Mononuclear cell (primary cell): ENCODE measurements around the gene CEP128. TPM values are rescaled to one million over a fixed set of nuclear protein-coding genes. Genes with fewer than 3 reads are reported as not detected.

ENCODE experiments used
- H3K27me3 ChIP-seq: 2 replicates; pipeline ENCODE4 v1.6.0; 2011; ENCODE audit warnings: low read length, control low read depth; ENCODE audit not compliant: insufficient read depth
- H3K4me1 ChIP-seq: 2 replicates; pipeline ENCODE4 v1.5.1; 2011; ENCODE audit warnings: mild to moderate bottlenecking, low read length, control low read depth; ENCODE audit not compliant: insufficient read depth
- H3K4me3 ChIP-seq: 2 replicates; pipeline ENCODE4 v1.5.1; 2011; ENCODE audit warnings: mild to moderate bottlenecking, low read length, moderate library complexity
- H3K9me3 ChIP-seq: 2 replicates; pipeline ENCODE4 v1.5.1; 2011; ENCODE audit warnings: low read depth, mild to moderate bottlenecking, control low read depth, low read length
- total RNA-seq: library from RNA; depleted of rRNA; stranded (reverse); fragments of >200 nt; gene quantifications from one replicate; pipeline ENCODE4 v1.2.3, GENCODE V29; 2012

The CEP128 gene
- total RNA-seq, 1 donor, result 11.0 TPM

DNA sequence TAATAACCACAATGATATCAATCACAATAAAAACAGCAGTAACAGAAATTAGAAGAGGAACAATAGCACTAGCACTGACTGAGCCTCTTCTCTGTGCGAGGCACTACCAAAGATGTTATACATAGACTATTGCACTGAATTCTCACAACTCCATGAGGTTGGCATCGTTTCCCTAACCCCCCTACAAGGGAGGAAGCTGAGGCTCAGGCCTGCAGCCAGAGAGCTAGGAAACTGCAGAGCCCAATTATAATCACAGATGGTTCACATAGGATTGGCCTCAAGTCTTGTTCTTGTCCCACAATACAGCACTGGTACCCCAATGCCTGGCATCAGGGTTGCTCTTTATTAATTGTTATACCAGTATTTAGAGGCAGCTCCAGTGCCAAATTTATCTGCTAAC is 278.0 kb downstream of the CEP128 start:
- Histone ChIP-seq H3K9me3 (no peaks in the 10 kb centered on the region), H3K4me1 (no peaks in the 10 kb centered on the region), H3K27me3 (no peaks in the 10 kb centered on the region), H3K4me3 (no peak overlapping the region)

DNA sequence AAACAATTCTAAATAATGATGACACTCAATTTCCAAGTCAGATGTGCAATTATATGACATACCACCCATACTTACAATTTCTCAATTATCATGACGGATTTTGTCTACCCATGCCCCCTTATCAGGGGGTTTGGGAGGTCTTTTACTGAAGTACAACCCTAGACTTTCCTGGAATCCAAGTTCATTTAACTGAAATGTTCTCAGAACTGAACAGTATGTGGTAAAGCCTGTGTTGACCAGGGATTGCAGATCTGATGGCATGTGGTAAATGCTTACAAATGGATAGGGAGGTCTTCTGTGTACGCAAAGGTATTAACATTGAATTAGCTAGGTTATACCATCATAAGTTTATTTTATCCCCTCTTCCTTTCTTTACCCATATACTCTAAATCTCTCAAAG is 281.8 kb downstream of the CEP128 start:
- H3K4me1 ChIP-seq, result no peaks in the 10 kb centered on the region
- no peaks in the 10 kb centered on the region for H3K27me3 ChIP-seq
- H3K9me3 ChIP-seq, result no peaks in the 10 kb centered on the region
- H3K4me3 ChIP-seq, result no peak overlapping the region

DNA sequence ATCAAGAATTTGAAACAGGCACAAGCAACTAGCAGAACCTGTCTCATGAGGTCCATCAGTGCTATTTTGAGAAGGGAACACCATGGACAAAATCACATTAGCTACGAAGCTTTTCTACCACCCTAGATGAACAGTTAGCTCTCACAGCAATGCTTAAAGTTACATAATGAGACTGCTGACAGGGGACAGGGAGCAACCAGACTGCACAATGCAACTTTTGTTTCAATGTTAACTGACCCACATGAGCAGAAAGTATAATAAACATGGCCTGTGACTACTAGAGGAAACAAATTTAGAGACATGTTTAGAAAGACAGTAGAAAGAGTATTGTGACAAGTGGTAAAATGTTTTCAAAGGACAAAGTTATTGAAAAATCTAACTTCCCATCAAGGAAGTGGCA is 282.8 kb downstream of the CEP128 start:
- Histone ChIP-seq H3K4me1 (no peaks in the 10 kb centered on the region), H3K4me3 (no peak overlapping the region), H3K9me3 (no peaks in the 10 kb centered on the region), H3K27me3 (no peaks in the 10 kb centered on the region)

DNA sequence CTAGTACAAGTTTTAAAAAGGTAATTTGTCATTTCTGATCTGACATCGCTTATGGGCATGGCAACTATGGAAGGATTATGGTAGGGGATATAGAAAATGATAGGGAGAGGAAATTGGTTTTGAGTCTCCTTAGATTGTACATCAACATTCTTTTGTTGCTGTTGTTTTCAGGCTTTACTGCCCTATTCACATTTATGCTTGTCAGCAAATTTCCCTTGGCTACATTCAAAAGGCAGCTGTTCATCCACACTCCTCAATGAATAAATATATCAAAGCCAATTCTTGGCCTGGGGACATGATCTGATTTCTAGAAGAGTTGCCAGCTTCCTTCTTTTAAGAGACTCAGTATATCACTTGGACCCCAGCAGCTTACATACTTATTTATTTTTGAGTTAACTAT is 283.4 kb downstream of the CEP128 start:
- Histone ChIP-seq H3K27me3 (no peaks in the 10 kb centered on the region), H3K9me3 (no peaks in the 10 kb centered on the region), H3K4me1 (no peaks in the 10 kb centered on the region), H3K4me3 (no peak overlapping the region)

DNA sequence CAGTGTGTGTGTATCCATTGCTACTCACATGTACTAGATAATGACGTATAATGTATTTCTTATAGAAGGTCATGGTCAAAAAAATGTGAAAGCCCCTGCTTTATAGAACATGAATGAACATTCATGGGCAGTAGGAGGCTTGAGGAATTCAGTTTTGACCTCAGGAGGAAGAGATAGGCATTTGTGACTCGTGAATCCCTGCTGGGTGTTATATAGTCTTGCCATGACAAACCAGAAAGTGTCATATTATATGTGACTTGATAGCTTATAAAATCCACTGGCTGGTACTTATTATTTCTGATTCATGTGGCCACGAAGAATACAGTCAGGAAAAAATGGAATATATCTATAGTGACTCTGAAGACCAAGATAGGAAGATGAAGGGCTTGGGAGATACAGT is 287.6 kb downstream of the CEP128 start:
- Histone ChIP-seq H3K9me3 (no peaks in the 10 kb centered on the region), H3K4me1 (no peaks in the 10 kb centered on the region), H3K4me3 (no peak overlapping the region), H3K27me3 (no peaks in the 10 kb centered on the region)

DNA sequence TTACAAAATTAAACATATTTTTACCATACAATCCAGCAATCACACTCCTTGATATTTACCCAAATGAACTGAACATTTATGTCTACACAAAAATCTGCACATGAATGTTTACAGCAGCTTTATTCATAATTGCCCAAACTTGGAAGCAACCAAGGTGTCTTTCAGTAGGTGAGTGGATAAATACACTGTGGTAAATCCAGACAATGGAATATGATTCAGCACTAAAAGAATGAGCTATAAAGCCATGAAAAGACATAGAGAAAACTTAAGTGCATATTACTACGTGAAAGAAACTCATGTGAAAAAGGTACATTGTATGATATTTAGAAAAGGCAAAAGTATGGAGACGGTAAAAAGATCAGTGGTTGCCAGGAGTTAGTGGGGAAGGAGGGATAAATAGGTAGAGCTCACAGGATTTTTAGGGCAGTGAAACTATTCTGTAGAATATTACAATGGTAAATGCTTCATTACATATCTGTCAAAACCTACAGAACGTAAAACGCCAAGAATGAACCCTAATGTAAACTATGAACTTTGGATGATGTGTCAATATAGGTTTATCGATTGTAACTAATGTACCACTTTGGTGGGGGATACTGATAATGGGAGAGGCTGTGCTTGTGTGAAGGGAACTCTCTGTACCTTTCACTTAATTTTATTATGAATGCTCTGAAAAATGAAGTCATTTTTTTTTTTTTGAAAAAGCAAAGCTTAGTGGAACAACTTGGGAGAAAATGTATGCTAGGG is 295.7 kb downstream of the CEP128 start:
- H3K4me3 ChIP-seq, result no peak overlapping the region
- no peaks in the 10 kb centered on the region for H3K27me3 ChIP-seq

DNA sequence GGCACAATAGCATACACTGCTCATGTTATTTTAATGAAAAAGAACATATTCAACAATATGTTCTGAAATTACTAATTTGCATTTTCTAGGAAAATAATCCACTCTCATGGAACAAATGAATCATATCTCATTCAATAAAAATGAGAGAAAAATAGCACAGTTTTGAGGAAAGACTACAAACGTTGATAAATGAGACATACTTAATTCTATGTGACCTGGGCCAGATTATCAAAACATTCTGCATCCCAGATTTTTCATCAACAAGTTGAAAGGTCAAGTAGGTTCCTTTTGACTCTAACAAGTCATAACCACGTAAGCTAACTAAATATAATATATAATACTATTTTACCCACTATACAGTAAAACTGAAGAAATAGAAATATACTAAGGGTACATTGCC is 296.7 kb downstream of the CEP128 start:
- Histone ChIP-seq H3K4me3 (no peak overlapping the region), H3K4me1 (no peaks in the 10 kb centered on the region), H3K27me3 (no peaks in the 10 kb centered on the region), H3K9me3 (no peaks in the 10 kb centered on the region)

More for the DNA sequence above, 295.7 kb downstream of the CEP128 start:
- Histone ChIP-seq H3K4me1 (no peaks in the 10 kb centered on the region), H3K9me3 (no peaks in the 10 kb centered on the region)

DNA sequence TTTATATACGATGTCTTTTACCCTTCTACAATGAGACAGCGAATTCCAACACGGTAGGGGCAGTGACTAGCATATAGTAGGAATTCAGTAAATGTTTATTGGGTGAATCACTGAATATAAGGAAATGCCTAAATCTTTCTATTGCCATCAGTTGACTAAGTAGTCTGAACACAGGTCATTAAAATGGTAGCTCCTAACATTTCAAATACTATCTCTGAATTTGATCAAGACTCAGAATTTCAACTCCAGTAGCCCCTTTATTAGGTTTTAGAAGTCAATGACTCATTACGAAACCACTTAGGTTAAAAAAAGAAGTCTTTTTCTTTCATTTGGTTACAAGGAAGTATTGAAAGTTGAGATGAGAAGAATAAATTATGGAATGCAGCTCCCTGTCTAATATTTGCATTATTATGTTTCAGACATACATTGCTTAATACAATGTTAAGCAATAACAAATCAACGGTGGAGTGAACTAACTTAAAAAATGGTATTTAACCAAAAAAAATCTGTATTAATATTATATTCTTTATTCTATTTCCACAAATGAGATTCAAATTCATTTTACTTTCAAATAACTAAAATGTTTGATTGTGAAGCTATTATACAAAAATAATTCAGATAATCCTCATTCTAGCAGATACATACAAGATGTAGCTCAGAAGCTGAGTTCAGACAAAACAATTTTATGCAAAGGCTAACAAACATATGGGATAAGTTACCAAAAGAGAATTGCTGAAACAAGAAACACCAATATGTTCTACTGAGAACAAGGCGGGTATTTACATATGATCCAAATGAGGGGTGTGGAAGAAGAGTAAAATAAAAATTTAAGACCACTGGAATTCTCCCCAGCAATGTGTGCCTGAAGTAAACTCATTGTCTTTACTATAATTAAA is 302.7 kb downstream of the CEP128 start:
- H3K27me3 ChIP-seq, result no peaks in the 10 kb centered on the region
- no peak overlapping the region for H3K4me3 ChIP-seq
- no peaks in the 10 kb centered on the region for H3K9me3 ChIP-seq
- no peaks in the 10 kb centered on the region for H3K4me1 ChIP-seq

DNA sequence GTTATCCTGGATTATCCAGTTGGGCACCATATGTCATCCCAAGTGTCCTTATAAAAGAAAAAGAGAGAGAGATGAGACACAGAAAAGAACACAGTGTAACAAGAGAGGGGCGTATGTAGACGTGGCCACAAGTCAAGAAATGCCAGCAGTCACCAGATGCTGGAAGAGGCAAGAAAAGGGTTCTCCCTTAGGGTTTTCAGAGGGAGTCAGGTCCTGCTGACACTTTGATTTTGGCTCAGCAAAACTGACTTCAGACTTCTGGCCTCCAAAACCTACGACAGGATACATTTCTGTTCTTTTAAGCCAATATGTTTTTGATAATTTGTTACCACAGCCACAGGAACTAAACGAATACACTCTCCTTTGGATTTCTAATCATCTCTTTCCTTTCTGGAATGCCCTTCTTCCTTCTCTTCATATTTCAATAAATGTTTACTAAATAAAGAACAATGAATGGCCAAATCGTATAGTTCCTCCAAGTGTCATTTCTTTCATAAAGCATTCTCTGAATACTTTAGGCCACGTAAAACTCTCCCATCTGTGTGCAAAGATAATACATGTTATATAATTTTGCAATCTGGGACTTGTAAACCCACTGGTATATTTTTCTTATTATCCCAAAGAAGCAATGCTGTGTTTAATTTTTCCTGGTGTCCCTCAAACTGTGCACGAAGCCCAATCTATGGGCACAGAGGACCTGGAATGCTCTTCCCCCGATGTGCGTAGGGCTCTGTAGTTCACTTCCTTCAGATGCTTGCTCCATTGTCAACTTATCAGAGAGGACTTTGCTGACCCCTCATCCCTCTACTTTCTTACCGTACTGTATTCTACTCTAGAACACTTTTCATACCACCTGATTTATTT is 303.6 kb downstream of the CEP128 start:
- Histone ChIP-seq H3K9me3 (no peaks in the 10 kb centered on the region), H3K4me1 (no peaks in the 10 kb centered on the region), H3K4me3 (no peak overlapping the region), H3K27me3 (no peaks in the 10 kb centered on the region)

DNA sequence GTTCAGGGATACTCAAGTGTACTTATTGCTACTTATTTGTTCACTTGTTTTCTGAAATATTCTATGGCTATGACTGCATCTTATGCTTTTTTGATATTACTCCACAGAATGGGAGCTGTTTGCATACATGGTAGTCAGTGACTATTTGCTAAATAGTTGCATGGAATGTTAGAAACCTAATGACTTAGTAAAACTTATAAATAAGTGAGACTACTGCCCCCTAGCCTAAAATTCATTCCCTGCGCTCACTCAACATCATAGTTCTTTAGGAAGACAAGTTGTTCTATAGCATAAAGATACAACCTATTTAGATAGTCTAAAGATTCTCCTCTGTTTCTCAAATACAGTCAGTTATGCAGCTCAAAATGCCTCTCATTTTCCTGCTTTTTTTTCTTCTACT is 305.5 kb downstream of the CEP128 start:
- Histone ChIP-seq H3K4me1 (no peaks in the 10 kb centered on the region), H3K4me3 (no peak overlapping the region), H3K27me3 (no peaks in the 10 kb centered on the region), H3K9me3 (no peaks in the 10 kb centered on the region)

DNA sequence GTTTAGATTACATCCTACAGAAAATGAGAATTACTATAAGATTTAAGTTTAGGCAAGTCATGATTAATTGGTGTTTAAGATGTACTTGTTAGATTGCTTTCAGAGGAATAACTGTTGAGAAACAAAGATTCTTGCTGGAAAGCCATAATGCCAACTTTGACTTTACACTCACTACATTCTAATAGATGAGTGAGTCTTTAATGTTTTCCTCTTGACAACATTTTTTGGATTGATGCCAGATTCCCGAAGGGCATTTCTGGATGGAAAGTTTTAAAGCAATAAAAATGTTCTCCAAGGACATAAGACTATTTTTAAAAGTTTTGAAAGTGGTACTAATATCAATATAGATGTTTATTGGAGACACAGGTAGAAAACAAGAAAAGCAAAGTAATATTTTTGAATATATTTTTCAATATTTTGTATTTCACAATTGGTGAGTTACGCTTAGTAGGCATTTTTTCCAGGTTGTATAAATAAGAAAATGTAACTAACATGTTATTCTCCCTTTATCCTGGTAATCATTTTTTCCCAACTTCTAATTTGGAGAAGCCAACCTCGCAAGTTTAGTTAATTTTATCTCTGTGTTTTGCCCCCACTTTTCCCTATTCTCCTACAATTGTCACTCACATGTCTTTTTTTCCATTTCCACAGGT is 307.3 kb downstream of the CEP128 start:
- Histone ChIP-seq H3K9me3 (no peaks in the 10 kb centered on the region), H3K27me3 (no peaks in the 10 kb centered on the region), H3K4me1 (no peaks in the 10 kb centered on the region), H3K4me3 (no peak overlapping the region)

DNA sequence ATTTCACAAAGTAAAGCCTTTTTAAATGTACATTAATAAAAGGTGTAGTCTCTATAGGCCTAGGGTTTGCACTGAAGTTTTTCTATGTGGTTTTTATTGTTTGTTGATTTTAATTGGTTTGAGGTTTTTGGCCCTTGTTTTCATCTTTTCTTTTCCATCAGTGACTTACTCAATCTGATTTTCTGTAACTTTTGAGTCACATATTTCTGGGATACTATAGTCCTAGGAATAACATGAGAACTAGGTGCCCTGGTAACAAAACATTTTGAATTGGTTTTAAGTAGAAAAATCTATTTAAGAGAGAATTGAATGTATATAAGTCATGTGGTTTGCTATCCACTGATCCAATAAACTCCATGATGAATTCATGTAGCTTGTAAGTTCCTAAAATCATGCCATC is 311.9 kb downstream of the CEP128 start:
- no peak overlapping the region for H3K4me3 ChIP-seq
- H3K9me3 ChIP-seq, result no peaks in the 10 kb centered on the region
- no peaks in the 10 kb centered on the region for H3K27me3 ChIP-seq
- H3K4me1 ChIP-seq, result no peaks in the 10 kb centered on the region

DNA sequence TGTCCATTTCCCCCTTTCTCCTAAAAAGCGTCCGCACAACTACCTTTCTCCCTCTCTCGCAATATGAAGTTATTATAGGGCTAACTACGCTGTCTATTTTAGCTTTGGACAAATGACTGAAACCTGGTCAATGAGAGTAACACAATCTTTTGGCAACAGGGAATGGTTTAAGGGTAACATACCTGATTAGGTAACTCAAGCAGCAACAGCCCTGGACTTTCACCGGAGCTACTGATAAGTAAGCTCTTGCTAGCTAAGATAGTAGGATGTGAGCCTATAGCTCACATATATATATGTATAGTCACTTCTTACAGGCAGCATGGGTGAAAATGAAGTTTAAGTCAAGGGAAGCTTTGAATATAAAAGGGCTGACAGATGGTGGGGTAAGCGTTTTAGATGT is 313.0 kb downstream of the CEP128 start:
- Histone ChIP-seq H3K4me3 (no peak overlapping the region), H3K9me3 (no peaks in the 10 kb centered on the region), H3K27me3 (no peaks in the 10 kb centered on the region), H3K4me1 (no peaks in the 10 kb centered on the region)

DNA sequence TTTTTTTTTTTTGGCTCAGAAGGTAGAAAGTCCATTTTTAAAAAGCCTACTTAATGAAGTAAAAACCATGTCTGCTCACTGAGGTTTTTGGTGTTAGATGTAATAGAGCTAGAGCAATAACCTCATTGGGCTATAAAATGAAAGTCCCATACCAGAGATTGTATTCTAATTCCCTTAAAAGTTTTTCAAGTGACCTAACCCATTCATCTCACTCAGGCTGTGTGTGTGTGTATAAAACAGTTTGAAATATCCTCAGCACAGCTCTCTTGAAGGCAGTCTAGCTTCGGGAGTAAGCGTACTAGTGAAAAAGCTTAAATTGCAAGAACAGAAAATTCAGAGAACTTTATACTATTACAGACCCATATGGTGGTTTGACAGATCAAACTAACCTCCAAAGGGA is 313.8 kb downstream of the CEP128 start:
- Histone ChIP-seq H3K4me1 (no peaks in the 10 kb centered on the region), H3K9me3 (no peaks in the 10 kb centered on the region), H3K27me3 (no peaks in the 10 kb centered on the region), H3K4me3 (no peak overlapping the region)
